ENCODE data around the gene UNC13D.

The UNC13D gene

DNA sequence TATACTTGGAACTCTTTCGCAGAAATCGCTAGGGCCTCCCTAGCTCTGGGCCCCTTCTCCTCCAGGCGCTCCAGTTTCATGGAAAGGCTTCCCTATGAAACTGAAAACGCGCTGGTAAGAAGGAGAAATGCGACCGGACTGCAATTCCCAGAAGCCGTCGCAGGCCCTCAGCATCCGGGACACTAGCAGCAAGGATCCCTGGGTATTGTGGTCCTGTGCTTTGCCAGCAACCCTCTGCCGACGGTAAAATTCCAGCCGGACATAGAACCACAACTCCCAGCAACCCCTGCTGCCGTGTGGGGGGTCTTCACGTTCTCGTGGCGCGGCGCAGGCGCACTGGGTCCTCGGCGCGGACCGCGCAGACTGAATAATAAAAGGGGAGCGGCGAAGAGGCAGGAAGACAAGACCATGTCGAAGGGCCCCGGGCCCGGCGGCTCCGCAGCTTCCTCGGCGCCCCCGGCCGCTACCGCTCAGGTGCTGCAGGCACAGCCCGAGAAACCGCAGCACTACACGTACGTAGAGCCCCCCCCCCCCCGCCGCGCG, 59.7 kb downstream of the UNC13D start, which contains the start of gene UNK:
TSS of gene UNK (plus strand) at position 334 of the 543 bp plus-strand sequence. CDS start at position 409, 75 bp downstream.
- Histone ChIP-seq H3K27me3 (replicated peaks) (no peaks in the 10 kb centered on the region), H3K27ac (peak within 1 kb of the TSS; percentile 100), H3K36me3 (replicated peaks) (no peaks in the 10 kb centered on the region), H3K4me3 (ENCODE audit: low read depth, low read length) (peak within 1 kb of the TSS; percentile 79)
- in situ Hi-C loops (cut with HindIII; ENCODE audit: low pct_ligation_motif_present, low sequenced_read_pairs), result no loop called here
- DNase-seq, result peak; percentile 99
- TF ChIP-seq, protein P1, sequence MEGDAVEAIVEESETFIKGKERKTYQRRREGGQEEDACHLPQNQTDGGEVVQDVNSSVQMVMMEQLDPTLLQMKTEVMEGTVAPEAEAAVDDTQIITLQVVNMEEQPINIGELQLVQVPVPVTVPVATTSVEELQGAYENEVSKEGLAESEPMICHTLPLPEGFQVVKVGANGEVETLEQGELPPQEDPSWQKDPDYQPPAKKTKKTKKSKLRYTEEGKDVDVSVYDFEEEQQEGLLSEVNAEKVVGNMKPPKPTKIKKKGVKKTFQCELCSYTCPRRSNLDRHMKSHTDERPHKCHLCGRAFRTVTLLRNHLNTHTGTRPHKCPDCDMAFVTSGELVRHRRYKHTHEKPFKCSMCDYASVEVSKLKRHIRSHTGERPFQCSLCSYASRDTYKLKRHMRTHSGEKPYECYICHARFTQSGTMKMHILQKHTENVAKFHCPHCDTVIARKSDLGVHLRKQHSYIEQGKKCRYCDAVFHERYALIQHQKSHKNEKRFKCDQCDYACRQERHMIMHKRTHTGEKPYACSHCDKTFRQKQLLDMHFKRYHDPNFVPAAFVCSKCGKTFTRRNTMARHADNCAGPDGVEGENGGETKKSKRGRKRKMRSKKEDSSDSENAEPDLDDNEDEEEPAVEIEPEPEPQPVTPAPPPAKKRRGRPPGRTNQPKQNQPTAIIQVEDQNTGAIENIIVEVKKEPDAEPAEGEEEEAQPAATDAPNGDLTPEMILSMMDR (IDR thresholded peaks at IDR 0.05; ENCODE audit: low read depth, low read length, missing control alignments), result no peak

GRCh38 chr17:75783803-75784472, 60.3 kb downstream of the UNC13D start:
- TF ChIP-seq, protein P1 (IDR thresholded peaks at IDR 0.05; ENCODE audit: low read depth, low read length, missing control alignments), result no peak
- DNase-seq, result no peak
- H3K4me3 ChIP-seq (ENCODE audit: low read depth, low read length), result peak overlapping the region; percentile 48
- H3K27ac ChIP-seq, result peak overlapping the region; percentile 100
- peaks cover 1% of the 10 kb centered on the region for H3K36me3 ChIP-seq (replicated peaks)
- H3K27me3 ChIP-seq (replicated peaks), result no peaks in the 10 kb centered on the region
- in situ Hi-C loops (cut with HindIII; ENCODE audit: low pct_ligation_motif_present, low sequenced_read_pairs), result no loop called here

- Histone ChIP-seq H3K27ac (peak overlapping the region; percentile 100), H3K27me3 (replicated peaks) (no peaks in the 10 kb centered on the region), H3K36me3 (replicated peaks) (peaks cover 8% of the 10 kb centered on the region), H3K4me3 (ENCODE audit: low read depth, low read length) (no peak overlapping the region)
- peak; percentile 41 for DNase-seq
- in situ Hi-C loops (cut with HindIII; ENCODE audit: low pct_ligation_motif_present, low sequenced_read_pairs), result no loop called here
- TF ChIP-seq, protein P1 (IDR thresholded peaks at IDR 0.05; ENCODE audit: low read depth, low read length, missing control alignments), result peak; percentile 59
Observed at GRCh38 chr17:75783069-75783783, 61.0 kb downstream of the UNC13D start.

GRCh38 chr17:75779987-75780889, 64.0 kb downstream of the UNC13D start:
- in situ Hi-C loops (cut with HindIII; ENCODE audit: low pct_ligation_motif_present, low sequenced_read_pairs), result no loop called here
- Histone ChIP-seq H3K36me3 (replicated peaks) (peaks cover 25% of the 10 kb centered on the region), H3K27ac (no peak overlapping the region), H3K27me3 (replicated peaks) (no peaks in the 10 kb centered on the region), H3K4me3 (ENCODE audit: low read depth, low read length) (no peak overlapping the region)
- DNase-seq, result no peak
- TF ChIP-seq, protein P1 (IDR thresholded peaks at IDR 0.05; ENCODE audit: low read depth, low read length, missing control alignments), result no peak

DNA sequence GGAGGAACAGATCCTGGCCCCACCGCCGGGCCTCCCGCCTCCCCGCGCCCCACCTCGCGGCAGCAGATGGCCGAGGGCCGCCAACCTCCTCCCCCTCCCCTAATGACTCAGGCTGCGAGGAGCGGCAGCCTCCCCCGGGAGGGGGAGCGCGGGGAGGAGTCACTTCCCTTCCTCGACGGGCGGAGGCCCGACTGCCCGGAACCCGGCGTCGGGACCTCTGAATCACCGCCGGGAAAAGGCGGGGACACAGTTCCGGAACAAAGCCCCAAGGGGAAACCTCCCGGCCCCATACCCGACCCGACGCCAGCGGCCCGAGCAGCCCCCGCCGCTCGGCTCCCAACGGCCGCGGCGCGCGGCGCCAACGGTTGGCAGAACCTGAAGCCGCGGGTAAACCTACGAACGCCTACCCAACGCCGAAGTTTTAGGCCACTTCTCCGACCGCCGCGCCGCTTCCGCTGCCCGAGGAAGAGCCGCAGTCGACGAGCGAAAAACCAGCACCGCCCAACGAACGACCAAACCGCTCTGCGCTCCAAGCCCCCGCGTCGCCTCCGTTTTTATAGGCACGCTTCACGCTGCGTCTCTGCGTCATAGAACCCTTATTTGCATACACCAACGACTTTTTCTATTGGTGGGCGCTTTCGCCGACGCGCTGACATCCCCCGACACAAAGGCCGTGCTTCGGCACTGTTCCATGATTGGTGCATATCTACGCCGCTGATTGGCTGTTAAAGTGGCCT, 64.8 kb downstream of the UNC13D start:
- H3K36me3 ChIP-seq (replicated peaks), result peaks cover 25% of the 10 kb centered on the region
- no peaks in the 10 kb centered on the region for H3K27me3 ChIP-seq (replicated peaks)
- peak overlapping the region; percentile 99 for H3K27ac ChIP-seq
- in situ Hi-C loops (cut with HindIII; ENCODE audit: low pct_ligation_motif_present, low sequenced_read_pairs), result no loop called here
- DNase-seq, result peak; percentile 99
- TF ChIP-seq, protein P1 (IDR thresholded peaks at IDR 0.05; ENCODE audit: low read depth, low read length, missing control alignments), result no peak
- H3K4me3 ChIP-seq (ENCODE audit: low read depth, low read length), result peak overlapping the region; percentile 94

All from brain microvascular endothelial cell (primary cell).